Dedifferentiated amniotic fluid mesenchymal stem cell (primary cell): ENCODE measurements around the gene RAB36.

Source experiments
- DNase-seq: peaks from one replicate; pipeline ENCODE4 v3.0.0-alpha.2; 2016; ENCODE audit errors: extremely low spot score

The RAB36 gene

DNA sequence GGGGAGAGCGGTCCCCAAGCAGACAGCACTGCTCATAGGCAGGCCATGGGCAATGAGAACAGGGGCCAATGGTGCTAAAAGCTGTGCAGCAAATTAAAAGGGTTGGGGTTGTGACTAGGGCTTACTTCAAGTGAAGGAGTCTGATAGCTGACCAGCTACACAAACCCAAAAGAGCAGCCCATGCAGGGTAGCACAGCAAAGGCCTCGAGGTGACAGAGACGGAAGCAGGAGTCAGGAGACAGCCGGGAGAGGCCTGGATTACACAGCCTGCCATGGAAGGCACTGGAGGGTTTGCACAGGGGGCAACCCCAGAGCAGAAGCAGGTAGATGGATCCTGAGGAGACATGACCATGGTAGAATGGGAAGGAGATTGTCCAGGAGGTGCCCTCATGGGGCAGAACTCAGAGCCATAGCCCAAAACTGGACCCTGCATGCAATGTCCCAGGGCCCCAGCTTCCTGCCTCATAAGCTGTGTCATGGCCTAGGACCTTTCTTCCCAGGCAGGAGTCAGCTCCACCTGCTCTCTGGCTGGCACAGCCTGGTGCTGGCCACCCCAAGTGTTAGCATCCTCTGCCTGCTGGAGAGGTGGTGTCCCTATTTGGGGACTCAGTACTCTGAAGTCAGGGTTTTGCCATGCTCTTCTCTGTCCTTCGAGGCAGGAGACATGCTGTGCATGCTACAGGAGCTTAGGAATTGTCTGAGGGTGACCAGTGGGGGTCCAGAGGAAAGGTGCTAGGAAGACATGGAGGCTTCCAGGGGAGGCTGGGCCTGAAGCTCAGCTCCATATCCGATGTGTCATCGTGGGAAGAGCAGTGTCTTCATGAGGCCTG is 36.8 kb upstream of the RAB36 start:
- DNase-seq: no peak

DNA sequence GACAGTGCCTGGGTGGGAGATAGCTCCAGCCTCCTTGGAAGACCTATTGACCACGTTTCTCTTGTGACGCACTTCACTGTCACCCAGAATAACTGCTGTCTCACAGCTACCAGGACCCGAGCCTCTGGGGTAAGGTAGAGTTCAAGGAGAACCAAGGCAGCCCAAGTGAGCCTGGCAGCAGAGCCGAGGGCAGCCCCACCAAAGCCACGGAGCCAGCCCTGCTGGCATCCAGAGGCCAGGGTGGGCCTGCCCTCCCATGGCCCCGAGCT is 36.3 kb upstream of the RAB36 start:
- DNase-seq: no peak

GRCh38 chr22:23109441-23109978 is 35.8 kb upstream of the RAB36 start:
- DNase-seq: no peak

DNA sequence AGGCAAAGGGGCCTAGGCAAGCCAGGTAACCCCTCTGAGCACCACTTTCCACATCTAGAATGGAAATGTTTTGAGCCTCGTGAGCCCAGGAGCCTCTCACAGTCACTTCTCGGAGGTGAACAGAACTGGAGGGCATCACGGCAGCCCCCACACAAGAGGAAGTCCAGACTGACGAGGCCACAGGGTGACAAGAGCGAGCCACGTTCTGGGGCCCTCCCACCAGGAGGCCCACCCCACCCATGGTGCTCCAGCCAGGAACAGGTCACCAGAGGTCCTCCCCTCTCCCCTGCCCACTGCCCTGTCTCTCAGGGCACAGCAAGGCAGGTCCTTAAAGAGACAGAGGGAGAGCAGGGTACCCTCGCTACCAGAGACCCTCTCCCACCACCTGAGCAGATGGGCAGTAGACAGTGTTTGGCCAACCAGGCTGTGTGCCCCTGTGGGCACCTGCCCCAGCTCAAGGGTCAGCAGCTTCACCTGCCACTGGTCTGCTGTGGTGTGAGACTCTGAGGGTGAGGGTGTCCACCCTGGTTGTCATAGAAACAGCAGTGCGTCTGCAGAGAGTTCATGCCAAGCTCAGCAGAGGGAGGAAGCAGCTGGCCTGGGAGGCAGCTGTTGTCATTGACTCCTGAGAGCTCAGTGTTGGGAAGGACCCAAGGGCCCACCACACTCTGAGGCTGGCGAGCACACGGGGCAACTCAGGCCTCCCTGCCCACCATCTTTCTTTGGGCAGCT is 34.9 kb upstream of the RAB36 start:
- DNase-seq: no peak

GRCh38 chr22:23110922-23111527 is 34.3 kb upstream of the RAB36 start:
- no peak for DNase-seq

DNA sequence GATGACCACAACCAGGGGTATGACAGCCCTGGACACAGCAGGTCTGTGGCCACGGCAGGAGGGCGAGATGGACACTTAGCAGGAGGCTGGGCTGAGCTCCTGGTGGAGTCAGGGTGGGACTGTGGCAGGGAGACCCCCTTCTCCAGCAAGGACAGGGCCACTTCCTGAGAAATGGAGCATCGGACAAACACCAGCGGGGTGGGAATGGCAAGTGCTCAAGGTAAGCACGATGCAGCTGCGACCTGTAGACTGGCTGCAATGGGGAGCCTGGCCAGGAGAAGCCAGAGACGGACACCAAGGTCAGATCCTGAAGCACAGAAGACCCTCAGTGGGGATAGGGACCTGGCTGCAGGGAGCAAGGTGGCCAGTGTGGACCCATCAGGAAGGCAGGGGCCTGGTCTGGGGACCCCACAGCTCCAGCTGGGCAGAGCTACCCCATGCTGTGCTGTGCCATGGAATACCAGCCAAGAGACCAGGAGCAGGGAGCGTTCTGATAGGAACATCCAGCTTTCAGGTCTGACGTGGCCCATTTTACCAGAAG is 32.7 kb upstream of the RAB36 start:
- DNase-seq: no peak

DNA sequence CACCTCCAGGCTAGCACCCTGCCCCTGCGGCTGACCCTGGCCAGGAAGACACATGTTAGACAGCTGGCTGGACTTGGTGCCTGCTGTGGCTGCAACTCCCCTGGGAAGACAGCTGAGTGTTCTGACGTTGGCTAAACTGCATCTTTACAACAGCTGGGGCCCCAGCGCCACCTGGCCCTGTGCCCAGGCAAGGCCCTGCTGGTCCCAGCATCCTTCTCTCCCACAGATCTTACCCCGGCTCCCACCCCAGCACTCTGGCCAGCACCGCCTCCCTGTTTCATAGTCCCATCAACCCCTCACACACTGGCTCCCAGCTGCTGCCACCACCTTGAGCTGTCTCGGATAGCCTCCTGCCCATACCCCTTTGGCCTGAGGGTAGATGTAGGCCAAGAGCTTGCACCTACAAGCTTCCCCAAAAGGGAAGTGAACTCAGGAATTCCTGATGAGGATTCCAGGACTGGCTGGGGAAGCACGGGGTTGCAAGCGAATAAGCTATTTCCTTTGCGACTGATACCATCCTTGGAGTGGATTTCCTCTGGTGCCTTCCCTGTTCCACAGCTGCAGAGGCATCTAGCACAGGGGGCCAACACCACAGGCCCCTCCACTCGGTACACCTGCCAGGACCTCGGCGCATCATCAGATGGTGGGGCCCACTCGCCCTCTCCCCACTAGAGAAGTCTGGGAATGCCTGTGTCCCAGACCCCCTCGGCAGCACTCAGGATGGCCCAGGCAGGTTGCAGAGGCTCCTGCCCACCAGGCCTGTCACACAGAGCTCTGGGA is 32.0 kb upstream of the RAB36 start:
- no peak for DNase-seq

DNA sequence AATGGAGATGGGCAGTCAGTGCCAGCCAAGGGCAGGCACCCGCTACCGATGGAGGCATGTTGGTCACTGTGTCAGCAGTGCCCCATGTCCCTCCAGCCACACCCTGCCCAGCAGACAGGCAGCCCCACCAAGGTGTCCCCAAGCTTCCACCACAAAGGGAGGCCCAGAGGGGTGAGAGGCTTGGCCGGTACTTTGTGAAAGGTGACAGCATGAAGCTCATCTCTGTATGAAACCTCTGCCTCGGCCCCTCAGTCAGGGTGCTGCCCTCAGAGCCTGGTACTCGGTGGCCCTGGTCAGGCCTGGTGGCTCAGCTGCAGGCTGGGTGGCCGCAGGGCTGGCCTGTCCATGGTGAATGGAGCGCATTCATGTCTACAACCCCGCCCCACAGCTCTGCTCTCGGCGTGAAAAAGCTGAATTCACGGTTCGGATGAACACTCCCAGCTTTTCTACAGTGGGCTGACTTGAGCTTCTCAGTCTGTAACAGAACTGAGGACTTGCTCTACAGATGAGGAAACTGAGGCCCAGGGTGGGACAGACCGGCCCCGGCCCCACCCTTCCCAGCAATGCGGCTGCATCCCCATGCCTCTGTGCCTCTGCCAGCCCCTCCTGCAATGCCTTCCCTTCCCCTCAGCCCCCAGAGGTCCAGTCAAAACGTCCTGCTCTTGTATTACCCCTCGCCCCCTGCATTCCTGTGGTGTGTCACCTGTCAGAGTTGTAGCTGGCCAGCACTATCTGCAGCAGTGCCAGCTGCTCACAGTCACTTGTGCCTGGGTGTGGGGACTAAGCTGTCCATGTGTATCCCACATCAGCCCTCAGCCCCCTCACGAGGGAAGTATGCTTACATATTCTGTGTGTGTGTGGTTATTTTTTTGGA is 31.2 kb upstream of the RAB36 start:
- DNase-seq: no peak

DNA sequence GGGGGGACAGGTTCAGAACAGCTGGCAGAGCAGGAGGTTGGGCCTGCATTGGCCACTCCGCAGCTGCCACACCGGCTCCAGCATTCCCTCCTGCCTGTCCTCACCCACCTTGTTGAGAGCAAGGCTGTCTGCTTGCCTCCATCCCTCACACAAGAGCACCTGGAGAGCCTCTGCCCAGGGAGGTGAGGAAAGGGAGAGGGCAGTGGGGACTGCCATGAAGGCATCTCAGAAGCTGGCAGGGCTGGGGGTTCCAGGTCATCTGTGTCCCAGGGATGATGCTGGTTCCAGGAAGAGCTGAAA is 30.6 kb upstream of the RAB36 start:
- no peak for DNase-seq

DNA sequence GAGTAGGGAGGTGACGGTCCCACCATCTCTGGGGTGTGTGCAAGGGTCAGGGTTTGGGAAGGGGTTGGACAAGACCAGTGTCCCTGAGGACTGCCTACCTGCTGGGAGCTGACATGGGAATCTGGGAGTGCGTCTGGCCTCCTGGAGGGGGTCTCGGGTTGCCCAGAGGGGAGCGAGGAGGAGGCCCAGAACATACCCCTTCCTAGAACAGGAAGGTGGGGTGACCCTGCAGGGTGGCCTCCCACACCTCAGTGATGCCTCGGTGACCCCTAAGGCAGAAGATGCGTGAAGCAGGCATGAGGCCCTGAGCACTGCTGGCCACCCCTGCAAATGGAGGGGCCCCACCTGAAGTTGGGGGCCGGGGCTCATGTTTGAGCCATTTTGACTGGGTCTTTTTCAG is 29.9 kb upstream of the RAB36 start:
- no peak for DNase-seq

DNA sequence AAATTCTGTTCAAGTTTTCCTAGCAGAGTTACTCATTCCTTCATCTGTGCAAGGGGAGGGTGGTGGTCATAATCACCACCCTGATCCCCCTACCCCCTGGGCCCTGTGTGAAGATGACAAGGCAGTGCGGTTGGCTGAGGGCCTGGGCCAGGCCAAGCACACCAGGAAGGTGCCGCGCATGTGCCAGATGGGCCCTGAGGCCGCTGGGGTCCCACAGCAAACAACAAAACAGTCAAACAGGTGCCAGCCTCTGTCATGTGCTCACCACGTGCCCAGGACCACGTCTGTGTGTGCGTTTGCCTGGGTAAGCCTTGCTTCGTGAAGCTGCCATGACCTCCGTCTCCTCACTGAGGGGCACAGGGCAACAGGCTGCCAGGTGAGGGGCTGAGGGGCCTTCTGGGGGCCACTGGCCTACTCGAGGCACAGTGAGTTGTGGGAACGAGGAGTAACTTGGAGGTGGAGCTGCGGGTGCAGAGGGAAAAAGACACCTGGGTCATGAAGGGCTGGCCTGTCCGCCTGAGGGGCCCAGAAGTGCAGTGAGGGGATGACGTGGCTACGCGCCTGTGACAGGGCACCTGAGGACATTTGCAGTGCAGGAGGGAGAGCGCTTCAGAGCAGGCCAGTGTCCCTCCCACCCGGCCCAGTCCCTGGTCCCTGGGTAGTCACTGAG is 29.3 kb upstream of the RAB36 start:
- no peak for DNase-seq

DNA sequence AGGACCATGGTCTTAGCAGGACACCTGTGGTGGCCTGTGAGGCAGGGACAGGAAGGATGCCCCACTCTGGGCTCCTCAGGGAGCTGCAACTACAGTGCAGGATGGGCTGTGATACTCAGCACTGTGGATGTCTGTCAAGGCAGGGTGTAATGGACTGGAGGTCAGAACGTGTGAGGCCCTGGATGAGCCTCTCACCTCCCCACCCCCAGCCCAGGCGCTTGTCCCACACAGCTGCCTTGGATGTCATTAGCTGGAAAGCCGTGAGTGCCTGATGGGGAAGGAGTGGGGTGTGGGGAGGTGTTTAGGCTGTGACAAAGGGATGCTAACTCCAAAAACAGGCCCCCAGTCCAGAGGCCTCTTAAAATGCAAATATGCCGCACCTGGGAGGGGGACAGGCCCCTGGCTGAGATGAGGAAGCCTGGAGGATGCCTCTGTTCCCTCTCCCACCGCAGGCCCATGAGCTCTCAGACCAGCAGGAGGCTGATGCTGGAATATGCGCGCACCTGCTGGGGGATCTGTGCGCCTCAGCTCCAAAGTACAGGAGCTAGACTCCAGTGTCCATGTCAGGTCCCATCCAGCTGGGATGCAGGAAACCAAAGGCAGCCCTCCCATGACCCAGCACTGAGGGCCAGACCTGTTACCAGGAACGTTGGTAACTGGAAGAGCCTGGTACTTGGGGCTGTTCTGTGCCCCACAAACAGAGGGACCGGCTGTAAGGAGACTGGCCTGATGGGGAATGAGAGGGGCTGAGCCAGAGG is 28.6 kb upstream of the RAB36 start:
- no peak for DNase-seq

DNA sequence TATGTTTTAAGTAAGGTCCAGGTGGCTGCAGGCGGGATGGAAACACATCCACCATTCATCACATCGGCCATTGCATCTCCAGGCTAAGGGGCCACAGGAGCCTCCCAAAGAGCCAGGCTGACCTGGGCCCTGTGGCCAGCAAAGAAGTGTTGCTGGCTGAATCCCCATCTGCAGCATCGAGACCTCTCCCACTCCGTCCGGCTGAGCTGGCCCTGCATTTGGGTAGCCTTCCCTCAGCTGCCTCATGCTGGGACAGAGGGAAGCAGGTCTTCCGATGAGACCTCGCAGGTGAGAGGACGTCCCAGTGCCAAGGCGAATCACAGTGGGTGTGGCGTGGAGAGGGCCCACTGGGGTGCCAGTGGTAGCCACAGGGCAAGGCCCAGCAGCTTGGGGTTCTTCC is 28.0 kb upstream of the RAB36 start:
- DNase-seq: no peak

- DNase-seq: no peak
Measured at GRCh38 chr22:23117891-23118646, 27.2 kb upstream of the RAB36 start.

- DNase-seq: no peak
Measured at GRCh38 chr22:23118647-23119493, 26.4 kb upstream of the RAB36 start.

DNA sequence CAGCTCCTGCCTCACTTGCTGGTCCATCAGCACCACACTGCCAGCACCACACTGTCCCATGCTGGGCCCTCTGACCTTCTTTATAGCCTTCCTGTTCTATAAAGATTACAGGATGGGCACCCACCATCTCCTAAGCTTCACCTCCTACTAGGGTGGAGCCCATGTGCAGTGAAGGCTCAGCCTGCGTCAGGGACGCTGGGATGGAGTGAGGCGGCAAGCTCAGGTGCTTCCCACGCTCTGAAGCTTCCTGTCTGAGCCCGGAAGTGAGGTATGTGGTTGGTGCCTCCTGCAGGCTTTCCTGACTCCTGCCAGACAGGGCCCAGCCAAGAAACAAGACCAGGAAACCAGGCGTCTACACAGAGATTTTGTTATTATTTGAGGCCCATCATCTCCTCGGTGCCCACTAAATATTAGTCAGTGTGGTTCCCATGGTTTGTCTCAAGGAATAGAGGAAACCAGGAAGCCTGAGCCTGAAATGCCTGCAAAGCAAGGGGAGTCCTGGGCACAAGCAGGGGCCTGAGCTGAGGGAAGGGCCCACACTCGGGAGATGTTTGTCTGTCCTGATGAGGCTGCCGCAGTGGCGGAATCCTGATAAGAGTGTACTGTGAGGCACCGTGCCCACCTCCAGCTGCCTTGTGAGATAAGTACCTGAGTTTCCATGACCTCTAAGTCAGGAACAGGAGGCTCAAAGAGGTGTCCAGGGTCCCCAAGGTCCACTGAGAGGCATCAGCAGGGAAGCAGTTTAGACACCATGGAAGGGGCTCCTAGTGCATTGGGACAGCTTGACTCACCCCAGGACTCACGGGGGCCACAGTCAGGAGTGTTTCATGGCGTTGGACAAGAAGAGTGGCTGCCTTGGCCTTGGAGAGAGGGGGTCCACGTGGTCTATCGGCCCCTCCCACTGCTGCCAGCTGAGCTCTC is 25.5 kb upstream of the RAB36 start:
- DNase-seq: no peak

DNA sequence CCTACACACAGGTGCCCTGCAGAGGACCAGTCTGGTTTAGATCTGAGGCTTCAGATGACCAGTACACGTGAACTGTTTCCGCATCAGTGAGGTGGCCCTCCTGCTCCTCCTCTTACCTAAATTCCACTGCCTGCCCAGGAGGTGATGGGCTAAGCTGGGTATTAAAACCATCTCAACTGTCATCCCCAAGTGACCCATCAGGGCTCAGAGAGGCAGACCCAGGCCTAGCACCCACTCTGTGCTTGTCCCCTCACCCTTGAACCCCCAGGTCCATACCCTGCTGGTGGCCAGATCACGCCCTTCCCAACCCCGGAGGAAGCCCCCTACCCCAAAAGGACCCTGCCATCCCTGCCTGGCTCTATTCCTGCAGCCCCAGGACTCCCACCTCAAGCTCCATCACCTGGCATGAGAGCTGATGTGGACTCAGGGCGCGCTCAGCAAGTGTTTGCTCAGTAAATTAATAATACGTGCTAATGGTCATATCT is 24.8 kb upstream of the RAB36 start:
- no peak for DNase-seq
